ENCODE results near the gene DNAJC21. TPM values are rescaled to one million over a fixed set of nuclear protein-coding genes. Genes with fewer than 3 reads are reported as not detected.
"Not testable (repeated sequence)": the region's sequence is repeated elsewhere in the genome, so short reads cannot be mapped to it uniquely, and the experiment has no call there.

Gene DNAJC21
- total RNA-seq, 2 donors from 2014 or later = 45.8 to 50.7 TPM

DNA sequence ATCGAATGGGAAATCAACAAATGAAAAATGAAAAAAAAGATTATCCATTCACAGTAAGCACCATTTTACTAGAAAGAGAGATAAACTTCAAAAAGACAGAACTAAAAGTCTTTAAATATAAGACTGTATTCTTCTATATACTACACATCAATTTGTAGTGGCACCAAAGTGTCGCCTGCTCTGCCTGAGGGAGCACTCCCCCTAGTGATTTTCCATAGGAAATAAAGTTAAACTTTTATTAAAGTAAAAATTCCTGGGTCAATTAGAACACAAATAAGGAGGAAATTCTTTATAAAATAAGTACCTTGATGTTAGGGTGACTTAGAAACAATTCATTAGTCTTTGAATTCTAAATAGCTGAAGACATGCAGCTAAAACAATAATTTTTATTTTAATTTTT is 23.8 kb upstream of the DNAJC21 start:
- Mint-ChIP-seq H3K9me3 (no peaks in the 10 kb centered on the region), H3K27me3 (no peaks in the 10 kb centered on the region), H3K4me3 (no peak overlapping the region), H3K4me1 (ENCODE audit: low read depth in 2 of 2) (peaks cover 0 to 7% of the 10 kb centered on the region in 2 donors), H3K27ac (no peak overlapping the region), H3K36me3 (peaks cover 22% of the 10 kb centered on the region)
- DNase-seq (ENCODE audit: low spot score) (no peak), ATAC-seq (no peak)

DNA sequence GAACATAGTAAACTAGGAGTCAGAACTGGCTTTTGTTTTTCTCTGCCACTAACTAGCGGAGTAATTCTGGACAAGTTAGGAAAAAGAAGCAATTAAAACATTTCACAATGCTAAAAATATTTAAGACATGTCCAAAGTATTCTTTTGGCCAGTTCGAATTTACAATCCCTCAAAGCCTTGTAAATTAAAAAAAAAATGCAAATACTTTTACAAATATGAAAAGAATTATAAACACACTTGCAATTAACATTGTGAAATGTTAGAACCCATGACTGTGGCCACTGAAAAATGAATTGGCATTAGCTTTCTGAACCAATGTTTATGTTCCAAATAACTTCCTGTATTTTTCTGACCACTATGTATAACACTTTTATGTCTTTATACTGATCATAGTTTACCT is 16.3 kb upstream of the DNAJC21 start:
- H3K27ac Mint-ChIP-seq = no peak overlapping the region
- no peaks in the 10 kb centered on the region for H3K27me3 Mint-ChIP-seq
- DNase-seq (ENCODE audit: low spot score) = no peak
- H3K9me3 Mint-ChIP-seq = no peaks in the 10 kb centered on the region
- H3K4me3 Mint-ChIP-seq = no peak overlapping the region
- no peak for ATAC-seq
- peaks cover 54% of the 10 kb centered on the region for H3K36me3 Mint-ChIP-seq
- H3K4me1 Mint-ChIP-seq (ENCODE audit: low read depth in 2 of 2) = peaks cover 18 to 41% of the 10 kb centered on the region in 2 donors

DNA sequence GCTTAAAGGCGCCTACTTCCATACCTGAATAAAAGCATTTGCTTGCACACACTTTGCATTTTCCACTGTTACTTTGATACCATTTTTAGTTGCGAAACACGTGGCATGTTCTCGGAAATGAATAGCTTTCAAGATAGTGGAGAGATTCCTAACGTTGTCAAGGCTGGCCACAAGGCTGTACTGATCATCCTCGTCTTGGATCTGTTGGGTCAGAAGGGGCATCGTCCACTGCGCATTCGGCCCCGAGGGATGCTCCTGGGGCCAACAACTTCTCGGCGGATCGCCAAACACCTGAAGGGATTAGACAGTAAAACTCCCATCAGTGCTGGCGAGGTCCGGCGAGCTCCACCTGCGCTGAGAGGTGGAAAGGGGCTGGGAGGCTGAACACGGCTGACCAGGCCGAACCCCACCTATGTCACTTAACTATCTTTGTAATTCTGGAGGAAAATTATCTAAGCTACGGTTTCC is 14.7 kb upstream of the DNAJC21 start:
- H3K9me3 Mint-ChIP-seq = no peaks in the 10 kb centered on the region
- no peaks in the 10 kb centered on the region for H3K27me3 Mint-ChIP-seq
- peak; percentile 1 to 2 for ATAC-seq
- DNase-seq (ENCODE audit: low spot score) = no peak
- H3K27ac Mint-ChIP-seq = no peak overlapping the region
- H3K4me1 Mint-ChIP-seq (ENCODE audit: low read depth in 2 of 2) = peaks cover 18 to 40% of the 10 kb centered on the region in 2 donors
- no peak overlapping the region for H3K4me3 Mint-ChIP-seq
- H3K36me3 Mint-ChIP-seq = peaks cover 42% of the 10 kb centered on the region

DNA sequence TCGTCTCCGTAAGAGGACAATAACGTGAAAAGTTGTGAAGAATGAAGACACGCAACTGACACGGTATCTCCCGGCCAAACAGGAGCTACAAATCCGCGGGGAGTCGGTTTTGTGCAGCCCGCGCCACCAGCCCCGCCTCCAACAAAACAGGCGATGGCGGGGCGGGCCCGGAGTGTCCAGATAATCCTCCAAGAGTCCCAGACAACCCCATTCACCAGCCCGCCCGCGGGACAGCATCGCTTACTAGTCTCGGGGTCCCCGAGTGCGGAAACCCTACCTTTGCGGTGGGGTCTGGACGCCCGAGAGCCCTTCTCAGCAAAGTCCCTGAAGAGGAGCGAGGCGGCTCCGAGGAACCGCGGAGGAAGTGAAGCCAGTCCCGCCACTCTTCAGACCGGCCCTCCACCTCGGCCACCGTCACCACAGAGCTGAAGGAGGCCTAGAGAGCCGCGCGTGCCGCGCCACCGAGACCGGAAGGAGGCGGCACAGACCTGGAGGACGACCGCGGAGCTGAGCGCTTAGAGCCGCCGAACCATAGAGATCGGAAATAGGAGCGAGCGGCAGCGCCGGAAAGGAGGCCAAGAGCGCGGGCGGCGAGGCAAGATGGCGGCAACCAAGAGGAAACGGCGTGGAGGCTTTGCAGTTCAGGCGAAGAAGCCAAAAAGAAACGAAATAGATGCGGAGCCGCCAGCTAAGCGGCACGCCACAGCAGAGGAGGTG is 14.1 kb upstream of the DNAJC21 start, which contains the start of the genes BRIX1 and RAD1:
TSS of gene BRIX1 (plus strand) at position 573 of the 717 bp plus-strand sequence. CDS start at position 601, 28 bp downstream.
TSS of gene RAD1 (minus strand) at position 366 of the 717 bp plus-strand sequence. CDS start 612 bp downstream, outside the sequence.
- Mint-ChIP-seq H3K4me1 (ENCODE audit: low read depth in 2 of 2) (peaks cover 18 to 35% of the 10 kb centered on the region in 2 donors), H3K27ac (no peak within 1 kb of the TSS)
- peak; percentile 100 for ATAC-seq

DNA sequence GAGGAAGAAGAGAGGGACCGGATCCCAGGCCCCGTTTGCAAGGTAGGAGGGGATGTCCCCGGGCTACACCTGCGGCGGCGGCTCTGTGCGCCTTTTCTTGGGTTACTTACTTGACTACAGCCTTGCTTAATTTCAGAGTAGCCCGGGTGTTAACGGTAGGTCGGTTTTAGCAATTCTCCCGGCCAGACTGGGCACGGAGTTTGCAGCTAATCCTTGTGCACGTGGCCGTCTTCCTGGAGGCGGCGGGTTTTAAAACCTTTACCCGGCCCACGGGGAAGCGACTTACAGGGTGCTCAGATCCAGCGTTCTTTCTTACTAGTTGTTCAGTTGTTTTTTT is 13.5 kb upstream of the DNAJC21 start:
- DNase-seq (ENCODE audit: low spot score) (no peak), ATAC-seq (no peak)
- H3K9me3 Mint-ChIP-seq = no peaks in the 10 kb centered on the region
- H3K4me1 Mint-ChIP-seq (ENCODE audit: low read depth in 2 of 2) = peaks cover 18 to 38% of the 10 kb centered on the region in 2 donors
- H3K36me3 Mint-ChIP-seq = peaks cover 42% of the 10 kb centered on the region
- no peak overlapping the region for H3K27ac Mint-ChIP-seq
- H3K27me3 Mint-ChIP-seq = no peaks in the 10 kb centered on the region
- no peak overlapping the region for H3K4me3 Mint-ChIP-seq

More for the DNA sequence above, 14.1 kb upstream of the DNAJC21 start, which contains the start of the genes BRIX1 and RAD1:
- Mint-ChIP-seq H3K27me3 (no peaks in the 10 kb centered on the region), H3K9me3 (no peaks in the 10 kb centered on the region), H3K4me3 (no peak within 1 kb of the TSS), H3K36me3 (peaks cover 40% of the 10 kb centered on the region)
- peak; percentile 98 for DNase-seq (ENCODE audit: low spot score)

DNA sequence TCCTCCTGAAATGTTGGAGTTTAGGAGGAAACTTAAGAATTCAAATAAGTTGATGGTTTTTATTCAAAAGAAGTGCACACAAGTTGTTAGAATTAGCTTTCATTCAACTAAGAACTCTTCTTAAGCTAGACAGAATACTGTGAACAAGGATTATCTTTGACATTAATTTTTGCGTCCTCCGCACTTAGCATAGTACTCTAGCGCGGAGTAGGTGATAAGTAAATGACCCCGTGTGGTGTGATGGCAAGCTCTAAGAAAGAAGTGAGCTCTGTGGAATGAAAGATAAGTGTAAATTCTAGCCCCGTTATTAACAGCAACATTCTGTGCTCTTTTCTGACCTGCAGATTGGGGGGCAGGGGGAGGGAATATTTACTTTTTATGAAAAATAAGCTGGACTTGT is 12.8 kb upstream of the DNAJC21 start:
- H3K4me3 Mint-ChIP-seq = no peak overlapping the region
- no peaks in the 10 kb centered on the region for H3K9me3 Mint-ChIP-seq
- no peak for DNase-seq (ENCODE audit: low spot score)
- no peak overlapping the region for H3K27ac Mint-ChIP-seq
- peaks cover 18 to 38% of the 10 kb centered on the region in 2 donors for H3K4me1 Mint-ChIP-seq (ENCODE audit: low read depth in 2 of 2)
- H3K36me3 Mint-ChIP-seq = peaks cover 38% of the 10 kb centered on the region
- ATAC-seq = no peak
- H3K27me3 Mint-ChIP-seq = no peaks in the 10 kb centered on the region

DNA sequence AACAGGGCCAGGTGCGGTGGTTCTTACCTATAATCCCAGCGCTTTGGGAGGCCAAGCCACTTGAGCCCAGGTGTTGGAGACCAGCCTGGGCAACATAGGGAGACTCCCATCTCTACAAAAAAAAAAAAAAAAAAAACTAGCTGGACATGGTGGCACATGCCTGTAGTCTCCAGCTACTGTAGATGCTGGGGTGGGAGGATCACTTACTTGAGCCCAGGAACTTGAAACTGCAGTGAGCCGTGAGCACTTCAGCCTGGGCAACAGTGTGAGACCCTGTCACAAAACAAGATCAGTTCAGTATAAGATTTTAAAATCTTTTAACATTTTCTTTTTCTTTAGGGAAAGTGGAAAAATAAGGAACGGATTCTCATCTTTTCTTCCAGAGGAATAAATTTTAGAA is 11.3 kb upstream of the DNAJC21 start:
- no peak for DNase-seq (ENCODE audit: low spot score)
- H3K4me3 Mint-ChIP-seq = no peak overlapping the region
- H3K27me3 Mint-ChIP-seq = no peaks in the 10 kb centered on the region
- H3K9me3 Mint-ChIP-seq = no peaks in the 10 kb centered on the region
- peaks cover 18 to 37% of the 10 kb centered on the region in 2 donors for H3K4me1 Mint-ChIP-seq (ENCODE audit: low read depth in 2 of 2)
- peaks cover 37% of the 10 kb centered on the region for H3K36me3 Mint-ChIP-seq
- ATAC-seq = no peak
- no peak overlapping the region for H3K27ac Mint-ChIP-seq

DNA sequence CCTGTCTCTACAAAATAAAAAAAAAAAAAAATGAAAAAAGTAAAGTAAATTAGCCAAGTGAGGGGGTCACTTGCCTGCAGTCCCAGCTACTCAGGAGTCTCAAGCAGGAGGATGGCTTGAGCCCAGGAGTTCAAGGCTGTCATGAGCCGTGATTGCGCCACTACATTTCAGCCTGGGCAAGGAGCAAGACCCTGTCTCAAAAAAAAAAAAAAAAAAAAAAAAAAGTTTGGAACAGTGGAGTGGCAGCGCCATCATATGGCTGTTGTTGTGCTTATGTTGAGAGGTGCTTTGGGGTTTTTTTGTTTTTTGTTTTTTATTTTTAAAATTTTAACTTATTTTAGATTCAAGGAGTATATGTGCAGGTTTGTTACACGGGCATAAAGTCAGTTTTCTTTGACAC is 10.3 kb upstream of the DNAJC21 start:
- no peak for DNase-seq (ENCODE audit: low spot score)
- no peak overlapping the region for H3K4me3 Mint-ChIP-seq
- H3K36me3 Mint-ChIP-seq = peaks cover 39% of the 10 kb centered on the region
- H3K27me3 Mint-ChIP-seq = no peaks in the 10 kb centered on the region
- H3K4me1 Mint-ChIP-seq (ENCODE audit: low read depth in 2 of 2) = peaks cover 23 to 36% of the 10 kb centered on the region in 2 donors
- ATAC-seq = no peak
- H3K9me3 Mint-ChIP-seq = no peaks in the 10 kb centered on the region
- H3K27ac Mint-ChIP-seq = no peak overlapping the region

DNA sequence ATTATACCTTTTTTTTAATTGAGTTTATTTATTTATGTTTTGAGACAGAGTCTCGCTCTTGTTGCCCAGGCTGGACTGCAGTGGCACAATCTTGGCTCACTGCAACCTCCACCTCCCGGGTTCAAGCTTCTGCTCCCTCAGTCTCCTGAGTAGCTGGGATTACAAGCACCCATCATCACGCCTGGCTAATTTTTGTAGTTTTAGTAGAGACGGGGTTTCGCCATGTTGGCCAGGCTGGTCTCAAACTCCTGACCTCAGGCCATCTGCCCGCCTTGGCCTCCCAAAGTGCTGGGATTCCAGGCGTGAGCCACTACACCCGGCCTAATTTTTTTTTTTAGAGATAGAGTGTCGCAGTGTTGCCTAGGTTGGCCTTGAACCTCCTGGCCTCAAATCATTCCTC is 6.1 kb upstream of the DNAJC21 start:
- Mint-ChIP-seq H3K4me1 (ENCODE audit: low read depth in 2 of 2) (peaks cover 6 to 14% of the 10 kb centered on the region in 2 donors), H3K36me3 (peaks cover 27% of the 10 kb centered on the region), H3K27ac (peak overlapping the region; percentile 31 to 37), H3K4me3 (peak overlapping the region; percentile 48)
- not testable (repeated sequence) for DNase-seq (ENCODE audit: low spot score); H3K27me3 Mint-ChIP-seq; H3K9me3 Mint-ChIP-seq
- ATAC-seq = peak in 1 of 2 donors; percentile 24

DNA sequence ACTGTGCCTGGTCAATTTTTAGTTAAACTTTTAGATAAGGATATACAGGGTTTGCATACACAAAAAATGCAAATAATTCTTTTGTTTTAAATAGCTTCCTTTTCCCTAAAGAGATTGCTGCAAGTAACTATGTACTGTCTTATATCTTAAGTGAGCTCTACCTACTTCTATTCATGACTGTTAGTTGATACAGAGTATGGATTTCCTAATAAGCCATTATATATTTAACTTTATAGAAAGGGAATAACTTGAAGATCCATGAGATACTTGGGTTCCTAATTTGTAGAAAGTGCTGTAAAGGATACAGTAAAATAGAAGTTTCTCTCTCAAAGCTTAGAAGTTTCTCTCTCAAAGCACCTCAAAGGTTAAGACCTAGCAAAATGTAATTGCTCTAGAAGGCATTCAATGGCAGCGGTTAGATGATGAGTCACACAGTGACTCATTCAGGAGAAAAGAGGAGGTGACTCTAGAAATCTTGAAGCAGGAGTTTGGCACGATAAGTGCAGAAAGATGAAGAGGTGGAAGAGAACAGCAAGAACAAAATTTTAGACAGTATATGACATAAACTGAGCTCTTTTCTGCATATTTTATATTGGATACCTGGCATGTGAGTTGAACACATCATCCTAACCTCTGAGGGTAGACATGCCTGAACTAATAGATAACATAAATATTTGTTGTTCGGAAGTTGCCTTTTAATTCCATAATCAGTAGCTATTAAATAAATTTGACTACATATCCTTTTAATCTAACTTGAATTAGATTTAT is 5.5 kb upstream of the DNAJC21 start:
- Mint-ChIP-seq H3K4me3 (peak overlapping the region; percentile 48), H3K36me3 (peaks cover 27% of the 10 kb centered on the region), H3K4me1 (ENCODE audit: low read depth in 2 of 2) (peaks cover 6 to 15% of the 10 kb centered on the region in 2 donors), H3K9me3 (no peaks in the 10 kb centered on the region), H3K27ac (peak overlapping the region; percentile 31 to 37), H3K27me3 (no peaks in the 10 kb centered on the region)
- DNase-seq (ENCODE audit: low spot score) = no peak
- ATAC-seq = peak in 1 of 2 donors; percentile 93

DNA sequence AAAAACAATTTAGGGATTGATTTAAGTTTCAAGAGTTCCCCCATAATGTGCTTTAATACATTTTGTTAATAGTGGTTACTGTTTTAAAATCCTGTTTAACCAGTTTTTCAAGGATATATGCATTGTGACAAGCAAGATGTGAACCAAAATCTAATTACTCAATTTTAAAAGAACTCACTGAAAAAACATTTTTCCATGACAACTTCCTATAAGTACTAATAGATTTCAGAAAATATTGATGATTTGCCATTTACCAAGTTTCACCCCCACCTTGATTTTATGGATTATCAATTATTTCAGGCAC is 4.9 kb upstream of the DNAJC21 start:
- Mint-ChIP-seq H3K27ac (peak overlapping the region; percentile 31 to 37), H3K4me1 (ENCODE audit: low read depth in 2 of 2) (peaks cover 6 to 19% of the 10 kb centered on the region in 2 donors), H3K9me3 (no peaks in the 10 kb centered on the region), H3K36me3 (peaks cover 27% of the 10 kb centered on the region), H3K27me3 (no peaks in the 10 kb centered on the region), H3K4me3 (no peak overlapping the region)
- ATAC-seq = no peak
- DNase-seq (ENCODE audit: low spot score) = no peak

DNA sequence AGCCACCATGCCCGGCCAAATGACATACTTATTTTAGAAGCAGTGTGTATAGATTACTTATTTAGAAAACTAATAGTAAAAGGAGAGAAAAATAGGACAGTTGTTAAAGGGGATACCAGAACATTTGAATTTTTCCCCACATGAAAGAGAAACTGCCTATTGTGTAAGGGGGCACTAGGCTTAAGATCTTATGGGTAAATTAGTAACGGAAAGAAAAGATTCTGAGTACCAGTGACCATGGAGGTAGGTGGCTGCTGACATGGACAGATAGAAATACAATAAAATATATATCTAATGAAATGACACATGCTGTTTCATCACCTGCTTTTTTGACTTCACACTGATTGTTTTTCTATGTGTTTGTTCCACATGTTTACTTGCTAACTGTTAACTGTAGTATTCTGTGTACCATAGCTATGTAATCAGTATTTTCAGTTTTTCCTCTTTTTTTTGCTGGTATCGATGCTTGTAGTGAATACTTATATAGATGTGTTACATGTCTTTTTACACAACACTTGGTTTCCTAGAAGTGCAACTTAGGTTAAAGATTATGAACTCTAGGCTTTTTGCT is 3.0 kb upstream of the DNAJC21 start:
- peaks cover 16 to 27% of the 10 kb centered on the region in 2 donors for H3K4me1 Mint-ChIP-seq (ENCODE audit: low read depth in 2 of 2)
- no peak overlapping the region for H3K27ac Mint-ChIP-seq
- ATAC-seq = no peak
- no peak for DNase-seq (ENCODE audit: low spot score)
- H3K36me3 Mint-ChIP-seq = peaks cover 20% of the 10 kb centered on the region
- H3K27me3 Mint-ChIP-seq = no peaks in the 10 kb centered on the region
- no peak overlapping the region for H3K4me3 Mint-ChIP-seq
- H3K9me3 Mint-ChIP-seq = no peaks in the 10 kb centered on the region

DNA sequence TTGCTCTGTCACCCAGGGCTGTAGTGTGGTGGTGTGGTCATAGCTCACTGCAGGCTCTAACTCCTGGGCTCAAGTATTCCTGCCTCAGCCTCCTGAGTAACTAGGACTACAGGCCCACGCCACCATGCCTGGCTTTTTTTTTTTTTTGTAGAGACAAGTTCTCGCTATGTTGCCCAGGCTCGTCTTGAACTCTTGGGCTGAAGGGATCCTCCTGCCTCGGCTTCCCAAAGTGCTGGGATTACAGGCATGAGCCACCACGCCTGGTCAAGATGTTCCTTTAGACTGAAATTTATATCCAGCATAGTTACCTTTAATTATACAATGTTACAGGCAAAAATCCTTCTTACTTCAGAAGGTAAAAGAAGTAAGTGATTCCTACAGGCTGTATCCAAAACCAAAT is 1.6 kb upstream of the DNAJC21 start:
- H3K27ac Mint-ChIP-seq = no peak overlapping the region
- no peaks in the 10 kb centered on the region for H3K9me3 Mint-ChIP-seq
- no peaks in the 10 kb centered on the region for H3K27me3 Mint-ChIP-seq
- peaks cover 16% of the 10 kb centered on the region for H3K36me3 Mint-ChIP-seq
- peaks cover 20 to 28% of the 10 kb centered on the region in 2 donors for H3K4me1 Mint-ChIP-seq (ENCODE audit: low read depth in 2 of 2)
- no peak for DNase-seq (ENCODE audit: low spot score)
- ATAC-seq = no peak
- H3K4me3 Mint-ChIP-seq = no peak overlapping the region

DNA sequence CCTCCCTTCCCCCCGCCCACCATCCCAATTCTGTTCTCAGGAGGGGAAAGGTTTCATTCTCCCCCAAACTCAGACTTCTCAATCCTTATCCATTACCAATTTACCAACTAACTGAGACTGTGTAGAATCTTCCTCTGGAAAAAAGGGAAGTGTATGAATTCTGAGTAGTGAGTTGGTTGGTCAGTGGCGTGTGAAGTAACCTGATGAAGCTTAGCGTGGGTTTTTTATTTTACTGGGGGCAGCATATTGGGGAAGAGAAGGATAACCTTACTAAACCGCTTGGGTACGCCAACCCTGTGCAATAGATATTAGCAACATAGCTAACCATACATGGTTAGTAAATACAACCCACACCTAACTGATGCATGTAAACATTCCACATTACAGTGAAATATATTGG is 1.1 kb upstream of the DNAJC21 start:
- DNase-seq (ENCODE audit: low spot score) (no peak), ATAC-seq (no peak)
- Mint-ChIP-seq H3K4me3 (no peak overlapping the region), H3K9me3 (no peaks in the 10 kb centered on the region), H3K27me3 (no peaks in the 10 kb centered on the region), H3K36me3 (peaks cover 14% of the 10 kb centered on the region), H3K27ac (no peak overlapping the region), H3K4me1 (ENCODE audit: low read depth in 2 of 2) (peaks cover 20 to 28% of the 10 kb centered on the region in 2 donors)
